SK-N-SH treated with all-trans-retinoic acid at 6 μM for 48 hours (cell line): ENCODE results near the gene TJP3.

Experiments
- ATAC-seq: fragments of 200-7000 bp; cut with Tn5 transposase; 3 replicates; pipeline ENCODE4 v1.9.1; 2020; ENCODE audit warnings: mild to moderate bottlenecking, moderate library complexity
- BACH2 ChIP-seq: fragments of 250-450 bp; sonication (Bioruptor Pico); IDR thresholded peaks from 2 replicates; pipeline ENCODE4 v1.9.0; 2021; ENCODE audit warnings: mild to moderate bottlenecking, borderline replicate concordance
- CREB5 ChIP-seq: fragments of 250-450 bp; sonication (Bioruptor Pico); IDR thresholded peaks from 2 replicates; pipeline ENCODE4 v1.5.1; 2020; ENCODE audit warnings: low read depth, mild to moderate bottlenecking, moderate library complexity
- CSDC2 ChIP-seq: fragments of 250-450 bp; sonication (Bioruptor Pico); IDR thresholded peaks from 2 replicates; pipeline ENCODE4 v1.5.0; 2020; ENCODE audit warnings: mild to moderate bottlenecking, moderate library complexity
- CSRNP3 ChIP-seq: fragments of 250-450 bp; sonication (Bioruptor Pico); IDR thresholded peaks from 2 replicates; pipeline ENCODE4 v1.5.1; 2021; ENCODE audit warnings: mild to moderate bottlenecking, moderate library complexity
- ESRRG ChIP-seq: fragments of 250-450 bp; sonication (Bioruptor Pico); IDR thresholded peaks from 2 replicates; pipeline ENCODE4 v1.6.1; 2021; ENCODE audit warnings: mild to moderate bottlenecking
- GLIS3 ChIP-seq: fragments of 250-450 bp; sonication (Bioruptor Pico); IDR thresholded peaks from 2 replicates; pipeline ENCODE4 v1.5.0; 2020; ENCODE audit warnings: mild to moderate bottlenecking, moderate library complexity
- ISL1 ChIP-seq: fragments of 250-450 bp; sonication (Bioruptor Pico); IDR thresholded peaks from 2 replicates; pipeline ENCODE4 v2.1.2; 2022; ENCODE audit warnings: mild to moderate bottlenecking, moderate library complexity
- OSR1 ChIP-seq: fragments of 250-450 bp; sonication (Bioruptor Pico); IDR thresholded peaks from 2 replicates; pipeline ENCODE4 v1.8.0; 2022; ENCODE audit warnings: moderate library complexity, mild to moderate bottlenecking, inconsistent platforms
- PATZ1 ChIP-seq: fragments of 250-450 bp; sonication (Bioruptor Pico); IDR thresholded peaks from 2 replicates; pipeline ENCODE4 v1.8.0; 2020; ENCODE audit warnings: mild to moderate bottlenecking, moderate library complexity, borderline replicate concordance
- POU6F1 ChIP-seq: fragments of 250-450 bp; sonication (Bioruptor Pico); IDR thresholded peaks from 2 replicates; pipeline ENCODE4 v1.8.0; 2021; ENCODE audit warnings: low read depth, mild to moderate bottlenecking, moderate library complexity, borderline replicate concordance
- PPARA ChIP-seq: fragments of 250-450 bp; sonication (Bioruptor Pico); IDR thresholded peaks from 2 replicates; pipeline ENCODE4 v1.5.0; 2020; ENCODE audit warnings: mild to moderate bottlenecking, borderline replicate concordance
- RARB ChIP-seq: fragments of 250-450 bp; sonication (Bioruptor Pico); IDR thresholded peaks from 2 replicates; pipeline ENCODE4 v1.8.0; 2021; ENCODE audit warnings: mild to moderate bottlenecking, moderate library complexity
- TCF4 ChIP-seq: fragments of 250-450 bp; sonication (Bioruptor Pico); IDR thresholded peaks from 2 replicates; pipeline ENCODE4 v1.8.0; 2021; ENCODE audit warnings: mild to moderate bottlenecking, moderate library complexity, borderline replicate concordance
- TOX ChIP-seq: fragments of 250-450 bp; sonication (Bioruptor Pico); IDR thresholded peaks from 2 replicates; pipeline ENCODE4 v1.8.0; 2021; ENCODE audit warnings: mild to moderate bottlenecking, moderate library complexity, borderline replicate concordance
- TSHZ2 ChIP-seq: fragments of 250-450 bp; sonication (Bioruptor Pico); IDR thresholded peaks from 2 replicates; pipeline ENCODE4 v1.5.0; 2020; ENCODE audit warnings: mild to moderate bottlenecking, moderate library complexity
- ZC3H10 ChIP-seq: fragments of 250-450 bp; sonication (Bioruptor Pico); IDR thresholded peaks from 2 replicates; pipeline ENCODE4 v1.5.1; 2021; ENCODE audit warnings: mild to moderate bottlenecking, moderate library complexity
- ZFP3 ChIP-seq: fragments of 250-450 bp; sonication (Bioruptor Pico); IDR thresholded peaks from 2 replicates; pipeline ENCODE4 v1.5.0; 2020; ENCODE audit warnings: mild to moderate bottlenecking, moderate library complexity
- ZFP30 ChIP-seq: fragments of 450-650 bp; formaldehyde crosslinking; IDR thresholded peaks from 2 replicates; pipeline ENCODE4 v1.5.0; 2022; ENCODE audit warnings: mild to moderate bottlenecking, moderate library complexity
- ZNF565 ChIP-seq: fragments of 450-650 bp; formaldehyde crosslinking; conservative IDR thresholded peaks from 2 replicates; pipeline ENCODE4 v1.5.0; 2020; ENCODE audit warnings: low read depth, mild to moderate bottlenecking, moderate library complexity
- ZNF70 ChIP-seq: fragments of 450-650 bp; formaldehyde crosslinking; IDR thresholded peaks from 2 replicates; pipeline ENCODE4 v1.5.0; 2020; ENCODE audit warnings: mild to moderate bottlenecking, moderate library complexity
- ZNF8 ChIP-seq: fragments of 450-650 bp; formaldehyde crosslinking; IDR thresholded peaks from 2 replicates; pipeline ENCODE4 v1.5.0; 2020; ENCODE audit warnings: mild to moderate bottlenecking, moderate library complexity

Gene TJP3

GRCh38 chr19:3691372-3691716 lies 16.8 kb upstream of the TJP3 start:
- ATAC-seq = no peak
- TF ChIP-seq CSDC2 (CRISPR knock-in tag) = no peak

- TF ChIP-seq ZFP30 = no peak
- no peak for TF ChIP-seq RARB
- TF ChIP-seq BACH2 (CRISPR knock-in tag) = no peak
- TF ChIP-seq ZFP3 (CRISPR knock-in tag) = no peak
- no peak for TF ChIP-seq ISL1
- TF ChIP-seq CSDC2 (CRISPR knock-in tag) = no peak
- TF ChIP-seq OSR1 (CRISPR knock-in tag) = no peak
- no peak for TF ChIP-seq POU6F1 (CRISPR knock-in tag)
- TF ChIP-seq CSRNP3 (CRISPR knock-in tag) = no peak
- no peak for TF ChIP-seq ZNF8 (CRISPR knock-in tag)
- TF ChIP-seq TOX (CRISPR knock-in tag) = no peak
- TF ChIP-seq ZNF565 (CRISPR knock-in tag) = no peak
- TF ChIP-seq PPARA (CRISPR knock-in tag) = no peak
- TF ChIP-seq ZNF70 (CRISPR knock-in tag) = no peak
- no peak for TF ChIP-seq CREB5
- TF ChIP-seq ESRRG (CRISPR knock-in tag) = no peak
- no peak for TF ChIP-seq PATZ1 (CRISPR knock-in tag)
- TF ChIP-seq GLIS3 (CRISPR knock-in tag) = no peak
- no peak for TF ChIP-seq TSHZ2
- TF ChIP-seq ZC3H10 (CRISPR knock-in tag) = no peak
- no peak for ATAC-seq
Observed at GRCh38 chr19:3691726-3692125, 16.5 kb upstream of the TJP3 start.

GRCh38 chr19:3692141-3693024 lies 15.8 kb upstream of the TJP3 start:
- TF ChIP-seq ESRRG (CRISPR knock-in tag) (no peak), OSR1 (CRISPR knock-in tag) (no peak), ZFP30 (no peak), TOX (CRISPR knock-in tag) (no peak), ZC3H10 (CRISPR knock-in tag) (no peak), ZFP3 (CRISPR knock-in tag) (no peak), TCF4 (no peak), RARB (no peak), PPARA (CRISPR knock-in tag) (no peak), BACH2 (CRISPR knock-in tag) (no peak)
- ATAC-seq = peak; percentile 68
